ENCODE measurements around the gene NT5E.
"Not testable (repeated sequence)": the region's sequence is repeated elsewhere in the genome, so short reads cannot be mapped to it uniquely, and the experiment has no call there.

Gene NT5E

DNA sequence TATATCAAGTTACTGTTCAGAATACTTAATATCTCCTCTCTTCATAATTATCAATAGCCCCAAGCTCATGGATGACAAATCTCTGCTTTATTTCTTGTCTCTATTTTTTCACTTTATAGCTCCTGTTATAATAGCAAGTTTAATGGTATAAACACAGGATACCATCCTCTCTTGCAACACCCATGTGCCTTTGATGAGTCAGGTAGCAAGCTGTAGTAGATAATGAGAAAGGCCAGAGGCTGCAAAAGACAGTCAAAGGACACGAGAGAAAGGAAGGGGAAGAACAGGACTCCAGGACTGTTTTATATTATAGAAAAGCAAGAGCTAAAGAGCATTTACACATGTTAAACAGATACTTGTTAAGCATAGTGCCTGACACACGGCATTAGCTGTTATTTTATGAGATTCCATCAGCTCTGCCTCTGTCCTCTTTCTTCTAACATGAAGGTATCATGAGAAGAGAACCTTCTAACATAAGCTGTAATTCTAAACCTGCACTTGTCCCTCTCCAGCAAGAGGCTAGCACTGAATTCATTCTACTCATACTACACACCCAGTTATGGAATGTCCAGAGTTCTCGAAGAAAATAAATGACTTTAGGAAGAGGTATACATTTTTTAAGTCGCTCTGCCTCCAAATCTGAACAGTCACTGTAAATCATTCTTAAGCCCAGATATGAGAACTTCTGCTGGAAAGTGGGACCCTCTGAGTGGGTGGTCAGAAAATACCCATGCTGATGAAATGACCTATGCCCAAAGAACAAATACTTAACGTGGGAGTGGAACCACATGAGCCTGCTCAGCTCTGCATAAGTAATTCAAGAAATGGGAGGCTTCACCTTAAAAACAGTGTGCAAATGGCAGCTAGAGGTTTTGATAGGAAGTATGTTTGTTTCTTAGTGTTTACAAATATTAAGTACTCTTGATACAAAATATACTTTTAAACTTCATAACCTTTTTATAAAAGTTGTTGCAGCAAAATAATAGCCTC is 45.0 kb downstream of the NT5E start:
- no peak for DNase-seq

DNA sequence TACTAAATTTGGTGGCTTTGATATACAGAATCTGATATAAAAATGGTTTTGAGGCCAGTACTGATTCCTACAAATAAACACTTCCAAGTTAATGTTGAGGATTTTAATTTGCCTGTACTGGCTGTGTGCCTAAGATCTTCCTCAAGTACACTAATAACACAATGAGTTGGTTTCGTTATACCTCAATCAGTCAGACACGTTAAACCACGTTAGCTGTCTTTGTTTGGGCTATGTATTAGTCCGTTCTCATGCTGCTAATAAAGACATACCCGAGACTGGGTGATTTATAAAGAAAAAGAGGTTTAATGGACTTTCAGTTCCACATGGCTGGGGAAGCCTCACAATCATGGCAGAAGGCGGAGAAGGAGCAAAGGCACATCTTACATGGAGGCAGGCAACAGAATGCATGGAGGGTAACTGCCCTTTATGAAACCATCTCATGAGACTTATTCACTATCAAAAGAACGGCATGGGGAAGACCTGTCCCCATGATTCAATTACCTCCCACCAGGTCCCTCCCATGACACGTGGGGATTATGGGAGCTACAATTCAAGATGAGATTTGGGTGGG is 46.2 kb downstream of the NT5E start:
- no peak for DNase-seq

DNA sequence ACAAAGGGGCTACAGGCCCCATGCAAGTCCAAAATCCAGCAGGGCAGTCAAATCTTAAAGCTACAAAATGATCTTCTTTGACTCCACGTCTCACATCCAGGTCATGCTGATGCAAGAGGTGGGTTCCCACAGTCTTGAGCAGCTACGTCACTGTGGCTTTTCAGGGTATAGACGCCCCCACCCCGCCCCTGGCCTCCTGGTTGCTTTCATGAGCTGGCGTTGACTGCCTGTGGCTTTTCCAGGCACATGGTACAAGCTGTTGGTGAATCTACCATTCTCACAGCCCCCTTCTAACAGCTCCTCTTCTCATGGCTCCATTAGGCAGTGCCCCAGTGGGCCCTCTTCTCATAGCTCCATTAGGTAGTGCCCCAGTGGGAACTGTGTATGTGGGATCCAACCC is 47.0 kb downstream of the NT5E start:
- DNase-seq, result no peak

DNA sequence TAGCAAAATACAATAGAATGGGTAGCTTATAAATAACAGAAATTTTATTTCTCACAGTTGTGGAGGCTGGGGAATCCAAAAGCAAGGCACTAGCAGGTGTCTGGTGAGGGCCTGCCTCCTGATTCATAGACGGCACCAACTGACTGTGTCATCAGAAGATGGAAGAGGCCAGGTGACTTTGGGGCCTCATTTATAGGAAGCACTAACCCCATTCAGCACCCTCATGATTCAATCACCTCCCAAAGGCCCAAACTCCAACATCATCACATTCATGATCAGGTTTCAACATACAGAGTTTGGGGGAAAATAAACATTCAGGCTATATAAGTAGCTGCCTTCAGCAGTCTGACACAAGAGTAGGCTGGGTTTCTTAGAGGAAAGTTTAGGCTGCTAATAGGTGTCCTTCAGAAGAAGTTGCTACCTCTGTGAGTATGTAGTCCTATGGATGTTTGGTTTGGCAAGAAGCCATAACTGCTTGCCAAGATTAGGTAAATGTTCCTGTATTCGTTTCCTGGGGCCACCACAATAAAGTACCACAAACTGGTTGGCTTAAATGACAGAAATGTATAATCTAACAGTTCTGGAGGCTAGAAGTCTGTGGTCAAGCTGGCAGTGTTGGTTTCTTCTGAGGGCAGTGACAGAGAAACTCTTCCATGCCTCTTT is 48.8 kb downstream of the NT5E start:
- no peak for DNase-seq

DNA sequence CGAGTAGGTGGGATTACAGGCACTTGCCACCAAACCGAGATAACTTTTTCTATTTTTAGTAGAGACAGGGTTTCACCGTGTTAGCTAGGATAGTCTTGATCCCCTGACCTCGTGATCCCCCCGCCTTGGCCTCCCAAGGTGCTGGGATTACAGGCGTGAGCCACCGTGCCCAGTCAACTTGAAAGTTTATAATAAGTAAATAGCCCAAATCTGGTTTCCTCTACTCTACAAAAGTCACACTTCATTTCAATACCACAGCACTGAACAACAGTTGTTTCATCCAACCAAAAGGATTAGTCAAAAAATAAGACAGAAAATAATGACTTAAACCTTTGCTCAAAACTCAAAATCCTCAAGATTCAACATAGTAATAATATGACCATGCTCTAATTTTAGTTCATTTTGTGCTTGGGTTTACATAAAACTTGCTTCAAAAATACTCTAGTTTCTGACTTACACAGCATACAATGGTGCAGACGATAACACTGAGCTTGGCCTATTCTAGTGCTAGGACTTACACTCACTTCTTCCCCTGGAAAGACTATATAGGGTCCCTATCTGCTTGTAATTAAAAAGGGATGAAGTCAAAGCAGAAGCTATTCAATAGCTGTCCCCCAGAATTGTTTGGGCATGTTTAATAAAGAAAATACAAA is 56.7 kb downstream of the NT5E start:
- no peak for DNase-seq

DNA sequence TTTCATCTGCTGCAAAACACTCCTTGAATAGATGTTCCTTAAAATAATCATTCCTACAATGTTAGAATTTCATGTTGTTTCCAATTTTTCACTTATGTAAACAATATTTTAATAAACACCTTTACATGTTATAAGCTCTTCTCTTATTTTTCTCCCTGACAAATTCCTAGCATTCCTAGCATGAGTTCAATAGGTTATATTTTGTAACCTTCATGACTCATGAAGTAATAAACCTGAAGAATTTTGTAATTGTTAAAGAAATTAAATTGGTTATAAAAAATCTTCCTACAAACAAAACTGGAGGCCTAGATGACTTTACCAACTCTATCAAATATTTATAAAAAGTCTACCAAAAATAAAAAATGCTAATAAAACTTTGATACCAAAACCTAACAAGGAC is 66.3 kb downstream of the NT5E start:
- no peak for DNase-seq

DNA sequence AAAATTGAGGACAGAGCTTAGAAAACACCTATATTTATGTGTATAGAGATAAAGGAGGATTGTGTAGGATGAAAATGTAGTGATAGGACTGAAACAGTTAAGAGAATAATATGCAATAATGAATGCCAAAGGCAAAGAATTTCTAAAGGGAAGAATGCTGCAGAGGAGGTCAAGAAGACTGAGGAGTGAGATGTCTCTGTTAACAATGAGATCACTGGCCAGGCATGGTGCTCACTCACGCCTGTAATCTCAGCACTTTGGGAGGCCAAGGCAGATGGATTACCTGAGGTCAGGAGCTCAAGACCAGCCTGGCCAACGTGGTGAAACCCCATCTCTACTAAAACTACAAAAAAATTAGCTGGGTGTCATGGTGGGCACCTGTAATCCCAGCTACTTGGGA is 74.4 kb downstream of the NT5E start:
- DNase-seq, result not testable (repeated sequence)

DNA sequence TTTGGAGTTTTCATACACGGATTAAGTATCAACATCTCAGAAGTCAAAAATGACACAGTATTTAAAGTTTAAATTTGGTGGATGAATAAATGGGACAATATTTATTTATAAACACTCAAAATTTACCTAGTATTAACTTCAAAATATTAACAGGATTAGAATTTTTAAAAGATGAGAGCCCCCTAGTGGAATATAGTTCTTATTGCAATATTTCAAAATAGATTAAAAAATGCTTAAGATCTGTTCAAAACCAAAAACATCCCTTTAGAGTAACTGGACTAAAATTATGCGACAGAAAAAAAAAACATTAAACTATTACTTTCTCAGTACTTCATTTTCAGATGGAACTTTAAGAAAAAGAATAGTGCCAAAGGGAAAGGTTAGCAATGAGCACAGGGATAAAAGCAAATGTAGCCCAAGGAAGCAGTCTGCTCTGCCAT is 87.2 kb downstream of the NT5E start:
- DNase-seq, result no peak

DNA sequence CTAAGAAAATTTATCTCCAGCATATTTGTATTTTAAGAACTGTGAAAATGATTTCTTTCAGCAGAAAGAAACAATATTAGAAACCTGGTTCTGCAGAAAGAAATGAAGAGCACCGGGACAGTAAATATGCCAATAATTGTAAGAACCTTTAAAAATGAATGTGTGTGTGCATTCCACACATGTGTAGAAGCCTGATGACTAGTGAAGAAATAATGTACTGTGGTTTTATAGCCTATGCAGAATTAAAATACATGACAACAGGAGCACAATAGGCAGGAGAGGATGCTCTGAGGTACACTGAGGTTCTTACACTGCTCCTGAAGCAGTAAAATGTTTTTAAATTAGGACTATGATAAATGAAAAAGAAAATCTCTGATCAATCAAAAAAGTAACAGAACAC is 94.9 kb downstream of the NT5E start:
- no peak for DNase-seq

Data from NCI-H510A (cell line).